Astrocyte (in vitro differentiated cells and primary cell): ENCODE measurements around the gene TPPP3. TPM values are rescaled to one million over a fixed set of nuclear protein-coding genes. Genes with fewer than 3 reads are reported as not detected.
"Not testable (repeated sequence)": the region's sequence is repeated elsewhere in the genome, so short reads cannot be mapped to it uniquely, and the experiment has no call there.

Experiments
- DNase-seq: peaks from one replicate; pipeline ENCODE4 v3.0.0-alpha.2; 2010; ENCODE audit warnings: low read depth
- FAIRE-seq: peaks from 2 replicates; lab custom pipeline; 2011; peaks lifted over from hg19 to GRCh38; lab: Jason Lieb, UNC
- H2AFZ ChIP-seq: 2 replicates; pipeline ENCODE4 v1.6.0; 2012; ENCODE audit warnings: low read depth, low read length, inconsistent platforms
- H3K27ac ChIP-seq: 2 replicates; pipeline ENCODE4 v1.5.1; 2011; ENCODE audit warnings: low read depth, low read length, inconsistent platforms
- H3K27me3 ChIP-seq: 2 replicates; pipeline ENCODE4 v1.6.0; 2011; ENCODE audit warnings: low read length, inconsistent platforms; ENCODE audit not compliant: insufficient read depth
- H3K36me3 ChIP-seq: 2 replicates; pipeline ENCODE4 v1.5.1; 2011; ENCODE audit warnings: low read length, inconsistent platforms; ENCODE audit not compliant: insufficient read depth
- H3K4me1 ChIP-seq: 2 replicates; pipeline ENCODE4 v1.5.1; 2011; ENCODE audit warnings: low read length, inconsistent platforms; ENCODE audit not compliant: insufficient read depth
- H3K4me2 ChIP-seq: 2 replicates; pipeline ENCODE4 v1.6.0; 2012; ENCODE audit warnings: low read length, inconsistent platforms
- H3K4me3 ChIP-seq: 2 replicates; pipeline ENCODE4 v1.5.1; 2011; ENCODE audit warnings: low read depth, mild to moderate bottlenecking, low read length, inconsistent platforms; ENCODE audit not compliant: insufficient read depth
- H3K79me2 ChIP-seq: 2 replicates; pipeline ENCODE4 v1.6.0; 2012; ENCODE audit warnings: mild to moderate bottlenecking, low read length, inconsistent platforms; ENCODE audit not compliant: insufficient read depth
- H3K9ac ChIP-seq: 2 replicates; pipeline ENCODE4 v1.6.0; 2012; ENCODE audit warnings: mild to moderate bottlenecking, low read length, inconsistent platforms
- H3K9me3 ChIP-seq: 2 replicates; pipeline ENCODE4 v1.5.1; 2012; ENCODE audit warnings: low read depth, mild to moderate bottlenecking, low read length, inconsistent platforms; ENCODE audit not compliant: insufficient read depth
- H4K20me1 ChIP-seq: 2 replicates; pipeline ENCODE4 v1.6.0; 2012; ENCODE audit warnings: low read length, inconsistent platforms; ENCODE audit not compliant: insufficient read depth
- H3K27ac Mint-ChIP-seq: one replicate; pipeline ENCODE4 v1.8.0; 2021; ENCODE audit warnings: mild to moderate bottlenecking, mixed read lengths; ENCODE audit not compliant: unreplicated experiment
- H3K27me3 Mint-ChIP-seq: one replicate; pipeline ENCODE4 v1.8.0; 2021; ENCODE audit warnings: low read depth, mixed read lengths; ENCODE audit not compliant: unreplicated experiment
- H3K36me3 Mint-ChIP-seq: one replicate; pipeline ENCODE4 v1.8.0; 2021; ENCODE audit warnings: low read depth, mixed read lengths; ENCODE audit not compliant: unreplicated experiment
- H3K4me1 Mint-ChIP-seq: one replicate; pipeline ENCODE4 v1.8.0; 2021; ENCODE audit warnings: low read depth, mixed read lengths; ENCODE audit not compliant: unreplicated experiment
- H3K4me3 Mint-ChIP-seq: one replicate; pipeline ENCODE4 v1.8.0; 2021; ENCODE audit warnings: mild to moderate bottlenecking, moderate library complexity, mixed read lengths; ENCODE audit not compliant: unreplicated experiment
- H3K9me3 Mint-ChIP-seq: one replicate; pipeline ENCODE4 v1.8.0; 2021; ENCODE audit warnings: mild to moderate bottlenecking, mixed read lengths; ENCODE audit not compliant: unreplicated experiment
- EZH2 ChIP-seq: IDR thresholded peaks from 2 replicates; pipeline ENCODE4 v1.6.1; 2012; ENCODE audit warnings: mild to moderate bottlenecking, low read length, inconsistent platforms; ENCODE audit not compliant: insufficient read depth
- total RNA-seq: library from RNA; stranded (reverse); gene quantifications from 2 replicates; pipeline ENCODE4 v1.2.1, GENCODE V29; 2021
- TF ChIP-seq, protein P1 (sequence below): IDR thresholded peaks from 2 replicates; pipeline ENCODE4 v1.5.1; 2011; ENCODE audit warnings: low read depth, mild to moderate bottlenecking, inconsistent platforms, low read length, moderate library complexity; ENCODE audit not compliant: insufficient read depth

Gene TPPP3
- total RNA-seq, 1 donor from 2014 or later: 0.75 TPM

GRCh38 chr16:67356396-67356795, 36.9 kb downstream of the TPPP3 start:
- no peaks in the 10 kb centered on the region for H3K79me2 ChIP-seq
- no peak overlapping the region for H3K4me3 ChIP-seq
- no peak overlapping the region for H3K4me2 ChIP-seq
- Mint-ChIP-seq H3K27me3 (peaks cover 38% of the 10 kb centered on the region), H3K4me3 (no peak overlapping the region), H3K36me3 (no peaks in the 10 kb centered on the region), H3K4me1 (no peaks in the 10 kb centered on the region), H3K27ac (no peak overlapping the region), H3K9me3 (peaks cover 3% of the 10 kb centered on the region)
- no peaks in the 10 kb centered on the region for H4K20me1 ChIP-seq
- DNase-seq: no peak
- H3K27me3 ChIP-seq: peaks cover 19% of the 10 kb centered on the region
- no peak overlapping the region for H3K9ac ChIP-seq
- H3K27ac ChIP-seq: no peak overlapping the region
- H3K36me3 ChIP-seq: no peaks in the 10 kb centered on the region
- no peak for TF ChIP-seq EZH2
- TF ChIP-seq, protein P1, sequence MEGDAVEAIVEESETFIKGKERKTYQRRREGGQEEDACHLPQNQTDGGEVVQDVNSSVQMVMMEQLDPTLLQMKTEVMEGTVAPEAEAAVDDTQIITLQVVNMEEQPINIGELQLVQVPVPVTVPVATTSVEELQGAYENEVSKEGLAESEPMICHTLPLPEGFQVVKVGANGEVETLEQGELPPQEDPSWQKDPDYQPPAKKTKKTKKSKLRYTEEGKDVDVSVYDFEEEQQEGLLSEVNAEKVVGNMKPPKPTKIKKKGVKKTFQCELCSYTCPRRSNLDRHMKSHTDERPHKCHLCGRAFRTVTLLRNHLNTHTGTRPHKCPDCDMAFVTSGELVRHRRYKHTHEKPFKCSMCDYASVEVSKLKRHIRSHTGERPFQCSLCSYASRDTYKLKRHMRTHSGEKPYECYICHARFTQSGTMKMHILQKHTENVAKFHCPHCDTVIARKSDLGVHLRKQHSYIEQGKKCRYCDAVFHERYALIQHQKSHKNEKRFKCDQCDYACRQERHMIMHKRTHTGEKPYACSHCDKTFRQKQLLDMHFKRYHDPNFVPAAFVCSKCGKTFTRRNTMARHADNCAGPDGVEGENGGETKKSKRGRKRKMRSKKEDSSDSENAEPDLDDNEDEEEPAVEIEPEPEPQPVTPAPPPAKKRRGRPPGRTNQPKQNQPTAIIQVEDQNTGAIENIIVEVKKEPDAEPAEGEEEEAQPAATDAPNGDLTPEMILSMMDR: no peak
- H3K4me1 ChIP-seq: no peaks in the 10 kb centered on the region
- no peaks in the 10 kb centered on the region for H3K9me3 ChIP-seq
- no peak for FAIRE-seq
- no peak overlapping the region for H2AFZ ChIP-seq

DNA sequence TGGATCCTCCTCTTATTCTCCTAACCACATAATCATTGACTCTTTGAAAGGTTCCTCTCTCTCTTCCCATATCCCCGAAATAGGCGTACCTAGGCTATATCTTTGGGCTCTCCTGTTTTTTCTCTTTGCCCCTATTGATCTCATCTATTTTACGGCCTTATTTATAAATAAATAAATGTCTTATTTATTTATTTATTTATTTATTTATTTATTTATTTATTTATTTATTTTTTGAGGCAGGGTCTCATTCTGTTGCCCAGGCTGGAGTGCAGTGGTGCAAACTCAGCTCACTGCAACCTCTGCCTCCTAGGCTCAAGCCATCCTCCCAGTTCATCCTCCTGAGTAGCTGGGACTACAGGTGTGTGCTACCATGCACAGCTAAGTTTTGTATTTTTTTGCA, 40.8 kb downstream of the TPPP3 start:
- DNase-seq: not testable (repeated sequence)

DNA sequence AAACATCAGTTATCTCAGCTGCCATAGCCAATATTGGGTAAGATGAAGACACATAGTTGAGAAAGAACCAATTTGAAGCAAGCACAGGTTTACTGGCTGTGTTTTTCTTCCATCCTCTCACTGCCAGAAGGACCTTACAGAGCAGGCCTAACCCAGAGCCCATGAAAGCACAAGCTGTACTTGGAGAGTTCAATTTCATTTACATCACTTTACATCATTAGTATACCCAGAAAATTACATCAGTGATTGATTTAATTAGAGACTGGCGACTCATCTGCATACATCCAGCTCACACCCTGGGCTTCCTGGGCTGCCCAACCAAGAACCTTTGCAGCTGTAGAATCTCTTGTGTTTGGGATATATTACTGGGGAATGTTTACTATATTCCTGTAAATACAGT, 43.0 kb downstream of the TPPP3 start:
- H3K36me3 Mint-ChIP-seq: no peaks in the 10 kb centered on the region
- Histone ChIP-seq H3K79me2 (no peaks in the 10 kb centered on the region), H3K9ac (no peak overlapping the region), H3K36me3 (no peaks in the 10 kb centered on the region), H3K4me2 (no peak overlapping the region), H2AFZ (no peak overlapping the region), H3K27ac (no peak overlapping the region), H4K20me1 (no peaks in the 10 kb centered on the region), H3K4me3 (no peak overlapping the region), H3K27me3 (no peaks in the 10 kb centered on the region), H3K4me1 (no peaks in the 10 kb centered on the region), H3K9me3 (no peaks in the 10 kb centered on the region)
- H3K27me3 Mint-ChIP-seq: peaks cover 29% of the 10 kb centered on the region
- no peak for TF ChIP-seq EZH2
- TF ChIP-seq, protein P1: no peak
- DNase-seq: no peak
- no peak overlapping the region for H3K27ac Mint-ChIP-seq
- no peak overlapping the region for H3K4me3 Mint-ChIP-seq
- H3K4me1 Mint-ChIP-seq: no peaks in the 10 kb centered on the region
- no peak for FAIRE-seq
- H3K9me3 Mint-ChIP-seq: peaks cover 3% of the 10 kb centered on the region

More for the DNA sequence above, 40.8 kb downstream of the TPPP3 start:
- H3K27ac Mint-ChIP-seq, H4K20me1 ChIP-seq, H3K4me3 ChIP-seq, H3K27me3 ChIP-seq, H3K36me3 Mint-ChIP-seq, H3K4me1 Mint-ChIP-seq, H3K27ac ChIP-seq, H3K4me1 ChIP-seq, H2AFZ ChIP-seq, H3K9me3 Mint-ChIP-seq, H3K9me3 ChIP-seq, H3K9ac ChIP-seq, H3K4me2 ChIP-seq, H3K36me3 ChIP-seq, H3K4me3 Mint-ChIP-seq, H3K79me2 ChIP-seq, FAIRE-seq: not testable (repeated sequence)
- peaks cover 28% of the 10 kb centered on the region for H3K27me3 Mint-ChIP-seq
